ENCODE results near the gene MRPL3. TPM values are rescaled to one million over a fixed set of nuclear protein-coding genes. Genes with fewer than 3 reads are reported as not detected.

The MRPL3 gene
- total and polyA plus RNA-seq, 2 donors (not counting 1 experiment from before 2014, with no cell fraction given) = 18.5 to 50.1 TPM

DNA sequence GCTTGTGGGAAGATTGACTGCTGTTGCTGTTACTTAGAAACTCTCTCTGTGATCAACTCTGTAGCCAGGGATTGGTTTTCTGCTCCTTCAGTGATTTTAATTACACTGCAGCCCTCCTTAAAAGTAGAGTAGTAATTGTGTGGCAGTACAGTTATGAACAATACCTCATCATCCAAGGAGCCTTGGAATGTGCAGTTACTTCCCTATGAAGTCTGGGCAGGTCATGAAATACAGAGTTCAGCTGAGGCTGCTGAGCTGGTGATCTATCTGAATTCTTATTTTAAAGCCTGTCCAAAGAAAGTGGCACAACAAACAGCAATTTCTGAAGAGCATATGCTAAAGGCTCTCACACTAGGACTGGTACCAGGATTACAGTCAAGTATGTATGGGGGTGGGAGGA, 37.4 kb upstream of the MRPL3 start:
- no peak overlapping the region for H2AFZ ChIP-seq (ENCODE audit: insufficient read depth, low read depth, low read length, poor library complexity, severe bottlenecking)
- H3K27ac ChIP-seq (ENCODE audit: low read length in 2 of 2) = no peak overlapping the region
- TF ChIP-seq, protein P1, sequence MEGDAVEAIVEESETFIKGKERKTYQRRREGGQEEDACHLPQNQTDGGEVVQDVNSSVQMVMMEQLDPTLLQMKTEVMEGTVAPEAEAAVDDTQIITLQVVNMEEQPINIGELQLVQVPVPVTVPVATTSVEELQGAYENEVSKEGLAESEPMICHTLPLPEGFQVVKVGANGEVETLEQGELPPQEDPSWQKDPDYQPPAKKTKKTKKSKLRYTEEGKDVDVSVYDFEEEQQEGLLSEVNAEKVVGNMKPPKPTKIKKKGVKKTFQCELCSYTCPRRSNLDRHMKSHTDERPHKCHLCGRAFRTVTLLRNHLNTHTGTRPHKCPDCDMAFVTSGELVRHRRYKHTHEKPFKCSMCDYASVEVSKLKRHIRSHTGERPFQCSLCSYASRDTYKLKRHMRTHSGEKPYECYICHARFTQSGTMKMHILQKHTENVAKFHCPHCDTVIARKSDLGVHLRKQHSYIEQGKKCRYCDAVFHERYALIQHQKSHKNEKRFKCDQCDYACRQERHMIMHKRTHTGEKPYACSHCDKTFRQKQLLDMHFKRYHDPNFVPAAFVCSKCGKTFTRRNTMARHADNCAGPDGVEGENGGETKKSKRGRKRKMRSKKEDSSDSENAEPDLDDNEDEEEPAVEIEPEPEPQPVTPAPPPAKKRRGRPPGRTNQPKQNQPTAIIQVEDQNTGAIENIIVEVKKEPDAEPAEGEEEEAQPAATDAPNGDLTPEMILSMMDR (IDR thresholded peaks at IDR 0.05) = no peak
- no peak for TF ChIP-seq EZH2 (IDR thresholded peaks at IDR 0.05; ENCODE audit: borderline replicate concordance, insufficient read depth, low read depth, low read length, poor library complexity, severe bottlenecking)
- Mint-ChIP-seq H3K27ac (no peak overlapping the region), H3K9me3 (ENCODE audit: insufficient read depth) (peaks cover 2% of the 10 kb centered on the region), H3K27me3 (peaks cover 35% of the 10 kb centered on the region), H3K4me3 (no peak overlapping the region), H3K4me1 (no peaks in the 10 kb centered on the region)
- H3K27me3 ChIP-seq (replicated peaks in 1 of 4; ENCODE audit: control extremely low read depth in 1 of 4, control insufficient read depth in 3 of 4, insufficient read depth in 4 of 4, low read length in 3 of 4) = peaks cover 0 to 4% (median 0%) of the 10 kb centered on the region in 4 experiments
- no peaks in the 10 kb centered on the region for H3K9me3 ChIP-seq (ENCODE audit: control extremely low read depth in 1 of 3, control insufficient read depth in 2 of 3, insufficient read depth in 1 of 3, low read length in 2 of 3)
- no peak for ATAC-seq (ENCODE audit: low read depth)
- DNase-seq = no peak
- no peaks in the 10 kb centered on the region for H4K20me1 ChIP-seq (ENCODE audit: control insufficient read depth, insufficient read depth, low read length, poor library complexity, severe bottlenecking)
- H3K4me2 ChIP-seq (replicated peaks; ENCODE audit: low read depth, low read length, poor library complexity, severe bottlenecking) = no peak overlapping the region
- no peaks in the 10 kb centered on the region for H3K4me1 ChIP-seq (ENCODE audit: control insufficient read depth in 2 of 2, insufficient read depth in 2 of 2, low read length in 2 of 2)
- H3K4me3 ChIP-seq (ENCODE audit: control extremely low read depth in 1 of 5, extremely low read depth in 1 of 5, insufficient read depth in 1 of 5, low read depth in 2 of 5, low read length in 4 of 5) = no peak overlapping the region
- POLR2A ChIA-PET = no interaction called here
- no peaks in the 10 kb centered on the region for H3K36me3 ChIP-seq (replicated peaks in 1 of 2; ENCODE audit: control extremely low read depth in 1 of 2, control insufficient read depth in 1 of 2, extremely low read depth in 1 of 2, insufficient read depth in 2 of 2, low read length in 1 of 2)
- intact Hi-C loops (cut with micrococcal nuclease) = no loop called here
- CTCF ChIA-PET = no interaction called here
- H3K9ac ChIP-seq (ENCODE audit: low read length) = no peak overlapping the region
- H3K79me2 ChIP-seq (ENCODE audit: control insufficient read depth, insufficient read depth, low read length) = no peaks in the 10 kb centered on the region

DNA sequence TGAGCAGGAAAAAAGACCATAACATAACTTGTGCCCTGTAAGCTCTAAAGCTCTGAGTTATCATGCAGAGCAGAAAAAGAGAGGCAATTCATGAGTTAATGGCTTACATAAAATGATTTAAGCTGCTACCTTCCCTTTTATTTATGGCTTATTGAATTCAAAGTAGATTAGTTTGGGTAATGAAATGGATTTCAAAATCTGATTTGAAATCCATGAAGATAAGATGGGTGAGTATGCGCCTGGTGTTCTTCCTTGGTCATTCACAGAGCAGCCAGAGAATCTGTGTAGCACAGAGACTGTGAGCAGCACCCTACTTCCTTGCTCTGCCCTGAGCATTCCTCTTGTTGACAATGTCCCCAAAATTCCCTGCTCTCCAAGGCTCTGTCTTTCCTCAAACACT, 36.2 kb upstream of the MRPL3 start:
- H3K4me3 Mint-ChIP-seq = no peak overlapping the region
- Histone ChIP-seq H3K36me3 (replicated peaks in 1 of 2; ENCODE audit: control extremely low read depth in 1 of 2, control insufficient read depth in 1 of 2, extremely low read depth in 1 of 2, insufficient read depth in 2 of 2, low read length in 1 of 2) (no peaks in the 10 kb centered on the region), H3K79me2 (ENCODE audit: control insufficient read depth, insufficient read depth, low read length) (no peaks in the 10 kb centered on the region), H3K4me1 (ENCODE audit: control insufficient read depth in 2 of 2, insufficient read depth in 2 of 2, low read length in 2 of 2) (no peaks in the 10 kb centered on the region), H2AFZ (ENCODE audit: insufficient read depth, low read depth, low read length, poor library complexity, severe bottlenecking) (no peak overlapping the region), H3K27me3 (replicated peaks in 1 of 4; ENCODE audit: control extremely low read depth in 1 of 4, control insufficient read depth in 3 of 4, insufficient read depth in 4 of 4, low read length in 3 of 4) (peaks cover 0 to 4% (median 0%) of the 10 kb centered on the region in 4 experiments), H3K4me2 (replicated peaks; ENCODE audit: low read depth, low read length, poor library complexity, severe bottlenecking) (no peak overlapping the region), H3K9ac (ENCODE audit: low read length) (no peak overlapping the region), H4K20me1 (ENCODE audit: control insufficient read depth, insufficient read depth, low read length, poor library complexity, severe bottlenecking) (no peaks in the 10 kb centered on the region), H3K4me3 (ENCODE audit: control extremely low read depth in 1 of 5, extremely low read depth in 1 of 5, insufficient read depth in 1 of 5, low read depth in 2 of 5, low read length in 4 of 5) (no peak overlapping the region), H3K9me3 (ENCODE audit: control extremely low read depth in 1 of 3, control insufficient read depth in 2 of 3, insufficient read depth in 1 of 3, low read length in 2 of 3) (no peaks in the 10 kb centered on the region), H3K27ac (ENCODE audit: low read length in 2 of 2) (no peak overlapping the region)
- no peak overlapping the region for H3K27ac Mint-ChIP-seq
- H3K4me1 Mint-ChIP-seq = no peaks in the 10 kb centered on the region
- TF ChIP-seq EZH2 (IDR thresholded peaks at IDR 0.05; ENCODE audit: borderline replicate concordance, insufficient read depth, low read depth, low read length, poor library complexity, severe bottlenecking) = no peak
- TF ChIP-seq, protein P1 (IDR thresholded peaks at IDR 0.05) = no peak
- H3K9me3 Mint-ChIP-seq (ENCODE audit: insufficient read depth) = peaks cover 2% of the 10 kb centered on the region
- WGBS (ENCODE audit: insufficient coverage) = 100% methylated on average over 1 of the region's 1 CpG
- ATAC-seq (ENCODE audit: low read depth) (no peak), DNase-seq (no peak)
- intact Hi-C loops (cut with micrococcal nuclease) = no loop called here
- CTCF ChIA-PET = interaction anchor here (0.7 kb wide), 1 partner anchor 11 kb away, joined by 3 read pairs; no protein-coding TSS in a partner anchor
- peaks cover 33% of the 10 kb centered on the region for H3K27me3 Mint-ChIP-seq
- POLR2A ChIA-PET = no interaction called here
